Measurements from ENCODE around the gene SLITRK5. TPM values are rescaled to one million over a fixed set of nuclear protein-coding genes. Genes with fewer than 3 reads are reported as not detected.

SLITRK5 gene
- total and polyA plus RNA-seq, 4 donors = 0.02 to 4.5 (median 0.04) TPM

DNA sequence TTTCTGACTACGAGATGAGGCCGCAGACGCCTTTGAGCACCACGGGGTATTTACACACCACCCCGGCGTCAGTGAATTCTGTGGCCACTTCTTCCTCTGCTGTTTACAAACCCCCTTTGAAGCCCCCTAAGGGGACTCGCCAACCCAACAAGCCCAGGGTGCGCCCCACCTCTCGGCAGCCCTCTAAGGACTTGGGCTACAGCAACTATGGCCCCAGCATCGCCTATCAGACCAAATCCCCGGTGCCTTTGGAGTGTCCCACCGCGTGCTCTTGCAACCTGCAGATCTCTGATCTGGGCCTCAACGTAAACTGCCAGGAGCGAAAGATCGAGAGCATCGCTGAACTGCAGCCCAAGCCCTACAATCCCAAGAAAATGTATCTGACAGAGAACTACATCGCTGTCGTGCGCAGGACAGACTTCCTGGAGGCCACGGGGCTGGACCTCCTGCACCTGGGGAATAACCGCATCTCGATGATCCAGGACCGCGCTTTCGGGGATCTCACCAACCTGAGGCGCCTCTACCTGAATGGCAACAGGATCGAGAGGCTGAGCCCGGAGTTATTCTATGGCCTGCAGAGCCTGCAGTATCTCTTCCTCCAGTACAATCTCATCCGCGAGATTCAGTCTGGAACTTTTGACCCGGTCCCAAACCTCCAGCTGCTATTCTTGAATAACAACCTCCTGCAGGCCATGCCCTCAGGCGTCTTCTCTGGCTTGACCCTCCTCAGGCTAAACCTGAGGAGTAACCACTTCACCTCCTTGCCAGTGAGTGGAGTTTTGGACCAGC lies 5.3 kb downstream of the SLITRK5 start:
- ATAC-seq (ENCODE audit: insufficient read depth, low FRiP score) = no peak
- Histone ChIP-seq H3K9me3 (ENCODE audit: control insufficient read depth in 4 of 4, insufficient read depth in 3 of 4, low read length in 3 of 4) (peaks cover 0 to 15% (median 0%) of the 10 kb centered on the region in 4 donors), H3K9ac (ENCODE audit: insufficient read depth in 1 of 2, low read length in 2 of 2) (no peak overlapping the region), H3K4me1 (ENCODE audit: control insufficient read depth in 5 of 5, insufficient read depth in 5 of 5, low read length in 5 of 5) (peaks cover 0 to 16% (median 7%) of the 10 kb centered on the region in 5 donors), H3K27ac (ENCODE audit: low read depth in 1 of 2, low read length in 1 of 2) (no peak overlapping the region), H3K27me3 (ENCODE audit: control insufficient read depth in 3 of 3, insufficient read depth in 3 of 3, low read length in 2 of 3) (peaks cover 0 to 23% (median 16%) of the 10 kb centered on the region in 3 donors), H3K36me3 (ENCODE audit: control insufficient read depth in 4 of 4, insufficient read depth in 4 of 4, low read length in 4 of 4) (peaks cover 0 to 5% (median 2%) of the 10 kb centered on the region in 4 donors), H3K4me3 (no peak overlapping the region)
- 63 to 81% methylated on average over 33 of the region's 33 CpGs for WGBS, 2 donors
- DNase-seq = no peak
- TF ChIP-seq, protein P1, sequence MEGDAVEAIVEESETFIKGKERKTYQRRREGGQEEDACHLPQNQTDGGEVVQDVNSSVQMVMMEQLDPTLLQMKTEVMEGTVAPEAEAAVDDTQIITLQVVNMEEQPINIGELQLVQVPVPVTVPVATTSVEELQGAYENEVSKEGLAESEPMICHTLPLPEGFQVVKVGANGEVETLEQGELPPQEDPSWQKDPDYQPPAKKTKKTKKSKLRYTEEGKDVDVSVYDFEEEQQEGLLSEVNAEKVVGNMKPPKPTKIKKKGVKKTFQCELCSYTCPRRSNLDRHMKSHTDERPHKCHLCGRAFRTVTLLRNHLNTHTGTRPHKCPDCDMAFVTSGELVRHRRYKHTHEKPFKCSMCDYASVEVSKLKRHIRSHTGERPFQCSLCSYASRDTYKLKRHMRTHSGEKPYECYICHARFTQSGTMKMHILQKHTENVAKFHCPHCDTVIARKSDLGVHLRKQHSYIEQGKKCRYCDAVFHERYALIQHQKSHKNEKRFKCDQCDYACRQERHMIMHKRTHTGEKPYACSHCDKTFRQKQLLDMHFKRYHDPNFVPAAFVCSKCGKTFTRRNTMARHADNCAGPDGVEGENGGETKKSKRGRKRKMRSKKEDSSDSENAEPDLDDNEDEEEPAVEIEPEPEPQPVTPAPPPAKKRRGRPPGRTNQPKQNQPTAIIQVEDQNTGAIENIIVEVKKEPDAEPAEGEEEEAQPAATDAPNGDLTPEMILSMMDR (IDR thresholded peaks at IDR 0.05; ENCODE audit: control extremely low read depth, extremely low read depth) = no peak

DNA sequence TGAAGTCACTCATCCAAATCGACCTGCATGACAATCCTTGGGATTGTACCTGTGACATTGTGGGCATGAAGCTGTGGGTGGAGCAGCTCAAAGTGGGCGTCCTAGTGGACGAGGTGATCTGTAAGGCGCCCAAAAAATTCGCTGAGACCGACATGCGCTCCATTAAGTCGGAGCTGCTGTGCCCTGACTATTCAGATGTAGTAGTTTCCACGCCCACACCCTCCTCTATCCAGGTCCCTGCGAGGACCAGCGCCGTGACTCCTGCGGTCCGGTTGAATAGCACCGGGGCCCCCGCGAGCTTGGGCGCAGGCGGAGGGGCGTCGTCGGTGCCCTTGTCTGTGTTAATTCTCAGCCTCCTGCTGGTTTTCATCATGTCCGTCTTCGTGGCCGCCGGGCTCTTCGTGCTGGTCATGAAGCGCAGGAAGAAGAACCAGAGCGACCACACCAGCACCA lies 5.9 kb downstream of the SLITRK5 start:
- H3K9ac ChIP-seq (ENCODE audit: insufficient read depth in 1 of 2, low read length in 2 of 2) = no peak overlapping the region
- 38 to 54% methylated on average over 29 of the region's 29 CpGs for WGBS, 2 donors
- ATAC-seq (ENCODE audit: insufficient read depth, low FRiP score) = no peak
- peaks cover 0 to 11% (median 7%) of the 10 kb centered on the region in 5 donors for H3K4me1 ChIP-seq (ENCODE audit: control insufficient read depth in 5 of 5, insufficient read depth in 5 of 5, low read length in 5 of 5)
- no peak overlapping the region for H3K27ac ChIP-seq (ENCODE audit: low read depth in 1 of 2, low read length in 1 of 2)
- H3K27me3 ChIP-seq (ENCODE audit: control insufficient read depth in 3 of 3, insufficient read depth in 3 of 3, low read length in 2 of 3) = peaks cover 0 to 23% (median 16%) of the 10 kb centered on the region in 3 donors
- no peak overlapping the region for H3K4me3 ChIP-seq
- H3K9me3 ChIP-seq (ENCODE audit: control insufficient read depth in 4 of 4, insufficient read depth in 3 of 4, low read length in 3 of 4) = peaks cover 0 to 15% (median 0%) of the 10 kb centered on the region in 4 donors
- no peak for DNase-seq
- TF ChIP-seq, protein P1 (IDR thresholded peaks at IDR 0.05; ENCODE audit: control extremely low read depth, extremely low read depth) = no peak
- peaks cover 0 to 5% (median 2%) of the 10 kb centered on the region in 4 donors for H3K36me3 ChIP-seq (ENCODE audit: control insufficient read depth in 4 of 4, insufficient read depth in 4 of 4, low read length in 4 of 4)

DNA sequence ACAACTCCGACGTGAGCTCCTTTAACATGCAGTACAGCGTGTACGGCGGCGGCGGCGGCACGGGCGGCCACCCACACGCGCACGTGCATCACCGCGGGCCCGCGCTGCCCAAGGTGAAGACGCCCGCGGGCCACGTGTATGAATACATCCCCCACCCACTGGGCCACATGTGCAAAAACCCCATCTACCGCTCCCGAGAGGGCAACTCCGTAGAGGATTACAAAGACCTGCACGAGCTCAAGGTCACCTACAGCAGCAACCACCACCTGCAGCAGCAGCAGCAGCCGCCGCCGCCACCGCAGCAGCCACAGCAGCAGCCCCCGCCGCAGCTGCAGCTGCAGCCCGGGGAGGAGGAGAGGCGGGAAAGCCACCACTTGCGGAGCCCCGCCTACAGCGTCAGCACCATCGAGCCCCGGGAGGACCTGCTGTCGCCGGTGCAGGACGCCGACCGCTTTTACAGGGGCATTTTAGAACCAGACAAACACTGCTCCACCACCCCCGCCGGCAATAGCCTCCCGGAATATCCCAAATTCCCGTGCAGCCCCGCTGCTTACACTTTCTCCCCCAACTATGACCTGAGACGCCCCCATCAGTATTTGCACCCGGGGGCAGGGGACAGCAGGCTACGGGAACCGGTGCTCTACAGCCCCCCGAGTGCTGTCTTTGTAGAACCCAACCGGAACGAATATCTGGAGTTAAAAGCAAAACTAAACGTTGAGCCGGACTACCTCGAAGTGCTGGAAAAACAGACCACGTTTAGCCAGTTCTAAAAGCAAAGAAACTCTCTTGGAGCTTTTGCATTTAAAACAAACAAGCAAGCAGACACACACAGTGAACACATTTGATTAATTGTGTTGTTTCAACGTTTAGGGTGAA lies 6.6 kb downstream of the SLITRK5 start:
- H3K27me3 ChIP-seq (ENCODE audit: control insufficient read depth in 3 of 3, insufficient read depth in 3 of 3, low read length in 2 of 3) = peaks cover 0 to 23% (median 16%) of the 10 kb centered on the region in 3 donors
- 1 to 5% methylated on average over 60 of the region's 60 CpGs for WGBS, 2 donors
- TF ChIP-seq, protein P1 (IDR thresholded peaks at IDR 0.05; ENCODE audit: control extremely low read depth, extremely low read depth) = no peak
- H3K4me3 ChIP-seq = peak overlapping the region; percentile 36
- DNase-seq = peak; percentile 40 to 50 (median 44)
- no peak overlapping the region for H3K9ac ChIP-seq (ENCODE audit: insufficient read depth in 1 of 2, low read length in 2 of 2)
- peak; percentile 29 for ATAC-seq (ENCODE audit: insufficient read depth, low FRiP score)
- H3K4me1 ChIP-seq (ENCODE audit: control insufficient read depth in 5 of 5, insufficient read depth in 5 of 5, low read length in 5 of 5) = peaks cover 0 to 11% (median 7%) of the 10 kb centered on the region in 5 donors
- H3K36me3 ChIP-seq (ENCODE audit: control insufficient read depth in 4 of 4, insufficient read depth in 4 of 4, low read length in 4 of 4) = peaks cover 0 to 5% (median 2%) of the 10 kb centered on the region in 4 donors
- H3K27ac ChIP-seq (ENCODE audit: low read depth in 1 of 2, low read length in 1 of 2) = no peak overlapping the region
- peaks cover 0 to 15% (median 0%) of the 10 kb centered on the region in 4 donors for H3K9me3 ChIP-seq (ENCODE audit: control insufficient read depth in 4 of 4, insufficient read depth in 3 of 4, low read length in 3 of 4)
